GM21576 (cell line): ENCODE data around the gene SIRPB2.

Experiments used
- ATAC-seq: cut with Tn5 transposase; IDR thresholded peaks from one replicate; pipeline ENCODE4 v1.9.1; 2021; ENCODE audit warnings: mild to moderate bottlenecking, moderate library complexity; ENCODE audit not compliant: unreplicated experiment

Gene SIRPB2

DNA sequence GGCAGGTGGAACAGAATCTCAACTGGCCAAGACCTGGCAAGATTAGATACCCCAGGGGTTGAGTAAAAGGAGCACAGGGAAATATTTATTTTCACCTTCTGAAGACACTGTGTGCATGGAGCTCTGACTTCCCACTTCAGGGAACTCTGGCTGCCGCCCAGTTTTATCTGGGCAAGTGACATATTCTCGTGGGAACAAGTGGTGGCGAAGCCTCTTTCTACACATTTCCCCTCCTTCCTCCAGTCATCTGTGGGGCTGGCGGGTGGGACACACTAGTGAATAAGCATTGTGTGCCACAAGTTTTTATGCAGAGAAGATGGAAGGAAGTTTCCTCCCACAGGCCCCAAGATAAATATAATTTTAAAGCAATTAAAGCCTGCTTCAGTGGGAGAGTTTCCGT, 48.1 kb downstream of the SIRPB2 start:
- no peak for ATAC-seq

DNA sequence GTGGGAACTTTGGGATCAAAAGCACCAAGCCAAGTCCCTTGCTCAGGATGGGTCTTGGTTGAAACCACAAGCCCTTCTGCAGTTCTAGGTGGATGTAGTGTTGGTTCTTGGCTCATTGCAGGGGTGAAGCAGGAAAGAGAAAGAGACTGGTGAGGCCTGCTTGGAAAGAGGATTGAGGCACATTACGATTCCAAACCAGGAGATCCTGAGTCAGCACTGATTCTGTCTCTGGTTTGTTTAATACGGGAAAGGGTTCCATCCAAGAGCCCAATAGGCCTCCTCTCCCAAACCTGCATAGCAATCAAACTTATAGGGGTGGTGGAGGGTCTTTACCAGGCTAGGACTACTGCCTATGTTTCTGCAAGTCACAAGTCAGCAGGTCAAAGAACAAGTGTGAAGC, 48.9 kb downstream of the SIRPB2 start:
- no peak for ATAC-seq

DNA sequence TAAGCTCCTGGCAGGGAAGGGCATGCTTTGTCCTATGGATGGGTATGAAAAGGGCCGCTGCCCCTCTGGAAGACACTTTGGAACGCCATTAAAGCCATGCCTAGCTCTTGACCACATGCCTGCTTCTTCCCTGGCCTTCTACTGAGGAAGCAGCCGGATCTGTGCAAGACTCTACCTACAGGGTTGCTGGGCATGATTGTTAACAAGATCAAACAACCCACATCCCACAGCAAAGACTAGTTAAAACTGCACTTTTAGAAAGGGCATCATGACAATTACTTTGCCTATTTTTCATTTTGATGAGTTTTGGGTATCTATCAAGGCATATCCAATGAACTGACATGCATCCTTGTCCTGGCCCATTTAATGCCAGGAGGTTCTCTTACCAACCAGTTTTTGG, 50.1 kb downstream of the SIRPB2 start:
- no peak for ATAC-seq

DNA sequence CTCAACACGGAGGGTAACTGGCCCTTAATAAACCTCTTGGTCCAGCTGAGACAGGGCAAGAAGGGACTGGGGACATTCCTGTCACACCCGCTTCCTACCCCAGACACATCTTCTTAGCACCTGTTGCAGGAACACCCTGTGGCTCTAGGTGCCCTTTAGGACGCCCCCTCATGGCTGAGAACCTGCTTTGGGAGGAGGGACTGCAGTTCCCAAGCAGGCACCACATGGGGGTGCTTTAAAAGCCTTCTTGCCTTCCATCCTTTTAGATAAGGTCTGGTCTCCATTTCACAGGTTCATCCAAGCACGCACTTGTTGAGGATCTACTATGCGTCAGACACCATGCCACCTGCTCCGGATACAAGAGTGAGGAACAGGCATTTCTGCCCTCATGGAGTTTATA, 51.2 kb downstream of the SIRPB2 start:
- ATAC-seq = no peak

GRCh38 chr20:1438361-1438760, 52.9 kb downstream of the SIRPB2 start:
- no peak for ATAC-seq

DNA sequence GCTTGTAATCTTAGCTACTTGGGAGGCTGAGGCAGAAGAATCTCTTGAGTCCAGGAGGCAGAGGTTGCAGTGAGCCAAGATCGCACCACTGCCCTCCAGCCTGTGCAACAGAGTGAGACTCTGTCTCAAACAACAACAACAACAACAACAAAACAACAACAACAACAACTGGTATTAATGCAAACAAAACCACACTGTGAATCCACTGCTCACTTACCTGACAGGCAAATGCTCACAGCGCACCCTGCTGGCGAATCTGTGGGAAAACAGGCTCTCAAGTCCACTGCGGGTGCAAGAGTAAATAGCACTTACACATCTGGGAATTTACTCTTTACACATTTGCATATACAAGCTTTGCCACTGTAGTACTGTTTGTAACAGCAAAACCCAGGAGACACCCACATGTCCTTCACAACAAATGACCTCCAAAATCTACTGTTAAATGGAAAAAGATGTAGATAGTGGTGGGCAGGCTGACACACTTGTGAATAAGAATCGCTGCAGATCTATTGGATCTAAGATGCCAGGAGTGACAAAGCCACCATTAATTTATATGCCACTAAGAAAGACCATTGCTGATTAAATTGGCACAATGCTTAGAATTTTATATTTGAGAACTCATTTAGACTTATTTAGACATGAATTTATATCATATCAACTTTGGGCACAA, 53.9 kb downstream of the SIRPB2 start:
- no peak for ATAC-seq

GRCh38 chr20:1436263-1436662, 55.0 kb downstream of the SIRPB2 start:
- no peak for ATAC-seq

GRCh38 chr20:1435337-1435699, 55.9 kb downstream of the SIRPB2 start:
- no peak for ATAC-seq

GRCh38 chr20:1434571-1435336, 56.5 kb downstream of the SIRPB2 start:
- peak; percentile 93 for ATAC-seq

- no peak for ATAC-seq
Measured at GRCh38 chr20:1431158-1431557, 60.1 kb downstream of the SIRPB2 start.

GRCh38 chr20:1430004-1430451, 61.2 kb downstream of the SIRPB2 start:
- ATAC-seq = no peak

GRCh38 chr20:1429143-1429728, 62.0 kb downstream of the SIRPB2 start:
- no peak for ATAC-seq

- ATAC-seq = no peak
Measured at GRCh38 chr20:1427457-1428054, 63.7 kb downstream of the SIRPB2 start.

DNA sequence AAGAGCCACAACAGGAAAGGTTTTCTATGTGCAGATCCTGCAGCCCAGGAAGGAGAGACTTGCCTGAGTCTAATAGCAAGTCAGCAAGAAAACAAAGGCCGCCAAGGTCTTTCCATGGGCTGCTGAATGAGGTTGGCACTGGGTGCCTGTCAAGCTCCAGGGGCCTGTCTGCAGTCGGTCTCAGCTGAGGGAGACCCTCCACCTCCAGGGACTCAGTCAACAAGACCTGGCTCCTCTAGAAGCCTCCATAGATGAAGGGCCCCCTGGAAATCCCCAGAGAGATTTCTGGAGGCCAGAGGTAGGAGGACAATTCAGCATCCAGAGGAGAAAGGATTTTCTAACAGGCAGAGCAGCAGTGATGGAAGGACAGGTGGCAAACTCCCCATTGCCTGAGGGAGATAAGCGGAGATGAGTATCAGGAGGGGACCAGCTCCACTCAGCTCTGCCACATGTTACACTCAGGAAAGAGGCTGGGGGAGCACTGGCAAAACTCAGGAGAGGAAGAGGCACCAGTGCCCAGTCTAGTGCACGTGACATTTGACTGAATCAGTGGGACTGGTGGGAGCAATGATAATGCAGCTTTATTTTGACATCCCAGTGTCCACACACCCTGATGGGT, 64.9 kb downstream of the SIRPB2 start:
- ATAC-seq = no peak
